MG63 (cell line): ENCODE data around the gene JAG2. TPM values are rescaled to one million over a fixed set of nuclear protein-coding genes. Genes with fewer than 3 reads are reported as not detected.

Experiments used
- DNase-seq: peaks from one replicate; pipeline ENCODE4 v3.0.0-alpha.2; 2020
- H3K27me3 ChIP-seq: fragments of 250-450 bp; sonication (Bioruptor Pico); 2 replicates; pipeline ENCODE4 v1.5.1; 2020; ENCODE audit warnings: mild to moderate bottlenecking, moderate library complexity
- H3K36me3 ChIP-seq: fragments of 250-450 bp; sonication (Bioruptor Pico); 2 replicates; pipeline ENCODE4 v1.5.1; 2020; ENCODE audit warnings: mild to moderate bottlenecking, moderate library complexity
- H3K4me3 ChIP-seq: fragments of 250-450 bp; sonication (Bioruptor Pico); 2 replicates; pipeline ENCODE4 v1.5.1; 2020; ENCODE audit warnings: mild to moderate bottlenecking, moderate library complexity
- H3K9me3 ChIP-seq: fragments of 250-450 bp; sonication (Bioruptor Pico); 2 replicates; pipeline ENCODE4 v1.5.1; 2020; ENCODE audit warnings: mild to moderate bottlenecking, moderate library complexity
- total RNA-seq: library from RNA; depleted of rRNA; stranded (reverse); fragments of >200 nt; shearing (Covaris generic); gene quantifications from 2 replicates; pipeline ENCODE4 v1.2.3, GENCODE V29; 2014; ENCODE audit warnings: low replicate concordance

The JAG2 gene
- total RNA-seq, 1 experiment from 2014 or later: 3.1 TPM

GRCh38 chr14:105161964-105162668, 6.5 kb downstream of the JAG2 start:
- Histone ChIP-seq H3K27me3 (no peaks in the 10 kb centered on the region), H3K9me3 (no peaks in the 10 kb centered on the region), H3K36me3 (no peaks in the 10 kb centered on the region), H3K4me3 (no peak overlapping the region)
- DNase-seq: no peak

- Histone ChIP-seq H3K27me3 (no peaks in the 10 kb centered on the region), H3K4me3 (no peak overlapping the region), H3K36me3 (no peaks in the 10 kb centered on the region), H3K9me3 (no peaks in the 10 kb centered on the region)
- DNase-seq: no peak
Measured at GRCh38 chr14:105161309-105161708, 7.3 kb downstream of the JAG2 start.

GRCh38 chr14:105160776-105161175, 7.8 kb downstream of the JAG2 start:
- no peaks in the 10 kb centered on the region for H3K27me3 ChIP-seq
- H3K9me3 ChIP-seq: no peaks in the 10 kb centered on the region
- H3K4me3 ChIP-seq: no peak overlapping the region
- no peak for DNase-seq
- no peaks in the 10 kb centered on the region for H3K36me3 ChIP-seq

GRCh38 chr14:105159344-105159743, 9.2 kb downstream of the JAG2 start:
- DNase-seq: no peak
- Histone ChIP-seq H3K9me3 (no peaks in the 10 kb centered on the region), H3K4me3 (no peak overlapping the region), H3K27me3 (no peaks in the 10 kb centered on the region), H3K36me3 (no peaks in the 10 kb centered on the region)

GRCh38 chr14:105158794-105159193, 9.8 kb downstream of the JAG2 start:
- H3K4me3 ChIP-seq: no peak overlapping the region
- no peaks in the 10 kb centered on the region for H3K9me3 ChIP-seq
- no peaks in the 10 kb centered on the region for H3K27me3 ChIP-seq
- no peak for DNase-seq
- no peaks in the 10 kb centered on the region for H3K36me3 ChIP-seq

GRCh38 chr14:105157872-105158271, 10.7 kb downstream of the JAG2 start:
- Histone ChIP-seq H3K36me3 (no peaks in the 10 kb centered on the region), H3K9me3 (no peaks in the 10 kb centered on the region)

GRCh38 chr14:105156414-105157375, 11.9 kb downstream of the JAG2 start:
- Histone ChIP-seq H3K4me3 (no peak overlapping the region), H3K36me3 (no peaks in the 10 kb centered on the region), H3K27me3 (no peaks in the 10 kb centered on the region), H3K9me3 (no peaks in the 10 kb centered on the region)
- DNase-seq: no peak

More at GRCh38 chr14:105157872-105158271, 10.7 kb downstream of the JAG2 start:
- DNase-seq: no peak
- Histone ChIP-seq H3K4me3 (no peak overlapping the region), H3K27me3 (no peaks in the 10 kb centered on the region)

- H3K36me3 ChIP-seq: no peaks in the 10 kb centered on the region
- H3K9me3 ChIP-seq: no peaks in the 10 kb centered on the region
- no peak for DNase-seq
- no peak overlapping the region for H3K4me3 ChIP-seq
- no peaks in the 10 kb centered on the region for H3K27me3 ChIP-seq
Measured at GRCh38 chr14:105155681-105156413, 12.7 kb downstream of the JAG2 start.

- H3K27me3 ChIP-seq: no peaks in the 10 kb centered on the region
- no peaks in the 10 kb centered on the region for H3K9me3 ChIP-seq
- no peak overlapping the region for H3K4me3 ChIP-seq
- no peaks in the 10 kb centered on the region for H3K36me3 ChIP-seq
- DNase-seq: no peak
Measured at GRCh38 chr14:105155071-105155651, 13.4 kb downstream of the JAG2 start.

- no peaks in the 10 kb centered on the region for H3K9me3 ChIP-seq
- DNase-seq: no peak
- no peaks in the 10 kb centered on the region for H3K36me3 ChIP-seq
- no peaks in the 10 kb centered on the region for H3K27me3 ChIP-seq
- H3K4me3 ChIP-seq: no peak overlapping the region
Measured at GRCh38 chr14:105154476-105154871, 14.1 kb downstream of the JAG2 start.

- Histone ChIP-seq H3K4me3 (no peak overlapping the region), H3K27me3 (no peaks in the 10 kb centered on the region), H3K9me3 (no peaks in the 10 kb centered on the region), H3K36me3 (no peaks in the 10 kb centered on the region)
- DNase-seq: no peak
Measured at GRCh38 chr14:105153739-105154475, 14.7 kb downstream of the JAG2 start.

GRCh38 chr14:105153331-105153731, 15.2 kb downstream of the JAG2 start:
- Histone ChIP-seq H3K27me3 (no peaks in the 10 kb centered on the region), H3K4me3 (no peak overlapping the region), H3K36me3 (no peaks in the 10 kb centered on the region), H3K9me3 (no peaks in the 10 kb centered on the region)
- DNase-seq: peak; percentile 13

- Histone ChIP-seq H3K36me3 (no peaks in the 10 kb centered on the region), H3K27me3 (no peaks in the 10 kb centered on the region), H3K9me3 (no peaks in the 10 kb centered on the region), H3K4me3 (no peak overlapping the region)
- DNase-seq: no peak
Measured at GRCh38 chr14:105152794-105153241, 15.8 kb downstream of the JAG2 start.

GRCh38 chr14:105151838-105152793, 16.5 kb downstream of the JAG2 start:
- Histone ChIP-seq H3K27me3 (no peaks in the 10 kb centered on the region), H3K36me3 (no peaks in the 10 kb centered on the region), H3K4me3 (no peak overlapping the region), H3K9me3 (no peaks in the 10 kb centered on the region)
- no peak for DNase-seq
